H9 (cell line): ENCODE data around the gene TLE6. TPM values are rescaled to one million over a fixed set of nuclear protein-coding genes. Genes with fewer than 3 reads are reported as not detected.

ENCODE experiments used
- DNase-seq: peaks from one replicate; pipeline ENCODE4 v3.0.0-alpha.2; 2017
- H2AFZ ChIP-seq: one replicate; pipeline ENCODE4 v1.6.1; 2013; ENCODE audit warnings: mild to moderate bottlenecking, low read length, control low read depth, moderate library complexity
- H2AK5ac ChIP-seq: 2 replicates; pipeline ENCODE4 v1.6.1; 2013; ENCODE audit warnings: low read length, control low read depth, mixed read lengths; ENCODE audit not compliant: insufficient read length
- H2BK120ac ChIP-seq: one replicate; pipeline ENCODE4 v1.6.1; 2013; ENCODE audit warnings: low read depth, mild to moderate bottlenecking, low read length, control low read depth, inconsistent platforms; ENCODE audit not compliant: poor library complexity, severe bottlenecking
- H2BK12ac ChIP-seq: 2 replicates; pipeline ENCODE4 v1.6.1; 2013; ENCODE audit warnings: low read length, control low read depth, mixed read lengths, low read depth; ENCODE audit not compliant: insufficient read length
- H2BK15ac ChIP-seq: 2 replicates; pipeline ENCODE4 v1.6.1; 2013; ENCODE audit warnings: low read depth, low read length, control low read depth
- H2BK20ac ChIP-seq: one replicate; pipeline ENCODE4 v1.6.1; 2013; ENCODE audit warnings: low read depth, mild to moderate bottlenecking, low read length, control low read depth, inconsistent platforms; ENCODE audit not compliant: poor library complexity, severe bottlenecking
- H2BK5ac ChIP-seq: 2 replicates; pipeline ENCODE4 v1.6.1; 2013; ENCODE audit warnings: low read length, control low read depth, mixed read lengths; ENCODE audit not compliant: insufficient read length
- H3K14ac ChIP-seq: 2 replicates; pipeline ENCODE4 v1.6.1; 2013; ENCODE audit warnings: low read length, control low read depth; ENCODE audit not compliant: insufficient read depth
- H3K18ac ChIP-seq: 2 replicates; pipeline ENCODE4 v1.6.1; 2013; ENCODE audit warnings: low read depth, mild to moderate bottlenecking, mixed read lengths, low read length, control low read depth; ENCODE audit not compliant: insufficient read length
- H3K23ac ChIP-seq: 2 replicates; pipeline ENCODE4 v1.6.1; 2013; ENCODE audit warnings: low read length, control low read depth, mixed read lengths, low read depth; ENCODE audit not compliant: insufficient read length
- H3K23me2 ChIP-seq: 2 replicates; pipeline ENCODE4 v1.6.1; 2013; ENCODE audit warnings: low read depth, mild to moderate bottlenecking, mixed read lengths, low read length, control low read depth; ENCODE audit not compliant: insufficient read length, poor library complexity, severe bottlenecking
- H3K27ac ChIP-seq: 2 replicates; pipeline ENCODE4 v1.5.1; 2013; ENCODE audit warnings: low read length, control low read depth, mixed read lengths, low read depth; ENCODE audit not compliant: insufficient read length
- H3K27me3 ChIP-seq: 2 replicates; pipeline ENCODE4 v1.6.1; 2013; ENCODE audit warnings: low read length, control low read depth, inconsistent platforms; ENCODE audit not compliant: insufficient read depth
- H3K4ac ChIP-seq: 2 replicates; pipeline ENCODE4 v1.6.1; 2013; ENCODE audit warnings: low read depth, mild to moderate bottlenecking, control low read depth, inconsistent platforms, low read length, moderate library complexity
- H3K4me1 ChIP-seq: 2 replicates; pipeline ENCODE4 v1.6.1; 2013; ENCODE audit warnings: low read length, control low read depth, inconsistent platforms; ENCODE audit not compliant: insufficient read depth
- H3K4me2 ChIP-seq: 2 replicates; pipeline ENCODE4 v1.6.1; 2013; ENCODE audit warnings: low read length, control low read depth, mixed read lengths; ENCODE audit not compliant: insufficient read length, insufficient read depth
- H3K56ac ChIP-seq: 2 replicates; pipeline ENCODE4 v1.6.1; 2013; ENCODE audit warnings: low read depth, mild to moderate bottlenecking, mixed read lengths, low read length, control low read depth; ENCODE audit not compliant: insufficient read length
- H3K79me1 ChIP-seq: 2 replicates; pipeline ENCODE4 v1.6.1; 2013; ENCODE audit warnings: low read depth, mild to moderate bottlenecking, moderate library complexity, low read length, control low read depth, inconsistent platforms; ENCODE audit not compliant: insufficient read depth, poor library complexity, severe bottlenecking
- H3K79me2 ChIP-seq: 2 replicates; pipeline ENCODE4 v1.6.1; 2013; ENCODE audit warnings: low read length, control low read depth, inconsistent platforms; ENCODE audit not compliant: insufficient read depth
- H3K9ac ChIP-seq: 2 replicates; pipeline ENCODE4 v1.6.1; 2013; ENCODE audit warnings: low read length, control low read depth, mixed read lengths; ENCODE audit not compliant: insufficient read length; ENCODE audit errors: extremely low read depth
- H3K9me3 ChIP-seq: one replicate; pipeline ENCODE4 v1.6.1; 2013; ENCODE audit warnings: low read depth, low read length, inconsistent platforms; ENCODE audit not compliant: control insufficient read depth
- H3T11ph ChIP-seq: one replicate; pipeline ENCODE4 v1.6.1; 2013; ENCODE audit warnings: mild to moderate bottlenecking, low read length, control low read depth, inconsistent platforms
- H4K20me1 ChIP-seq: one replicate; pipeline ENCODE4 v1.6.1; 2013; ENCODE audit not compliant: control insufficient read depth, insufficient read length, insufficient read depth
- H4K5ac ChIP-seq: 2 replicates; pipeline ENCODE4 v1.6.1; 2013; ENCODE audit warnings: low read depth, mild to moderate bottlenecking, mixed read lengths, low read length, control low read depth; ENCODE audit not compliant: insufficient read length
- H4K8ac ChIP-seq: replicated peaks from 2 replicates; pipeline ENCODE4 v1.6.1; 2013; ENCODE audit warnings: low read length, control low read depth, mixed read lengths, low read depth; ENCODE audit not compliant: insufficient read length
- H4K91ac ChIP-seq: 2 replicates; pipeline ENCODE4 v1.6.1; 2013; ENCODE audit warnings: low read depth, mild to moderate bottlenecking, moderate library complexity, mixed read lengths, low read length, control low read depth; ENCODE audit not compliant: insufficient read length
- H3K27ac Mint-ChIP-seq, 3 experiments: 2 replicates in 2 of 3; 3 replicates in 1 of 3; pipeline ENCODE4 v1.8.0; 2020 to 2021; ENCODE audit warnings: mixed read lengths in 3 of 3, mild to moderate bottlenecking in 1 of 3, moderate library complexity in 1 of 3
- H3K27me3 Mint-ChIP-seq: 2 replicates; pipeline ENCODE4 v1.8.0; 2021; ENCODE audit warnings: low read depth, mild to moderate bottlenecking, moderate library complexity, mixed read lengths
- H3K36me3 Mint-ChIP-seq, 3 experiments: 2 replicates in 2 of 3; 3 replicates in 1 of 3; pipeline ENCODE4 v1.8.0; 2020 to 2021; ENCODE audit warnings: low read depth in 3 of 3, mixed read lengths in 3 of 3; ENCODE audit not compliant: insufficient read depth in 1 of 3
- H3K4me1 Mint-ChIP-seq, 2 experiments: 2 replicates each; pipeline ENCODE4 v1.8.0; 2020; ENCODE audit warnings: mixed read lengths in 2 of 2
- H3K4me3 Mint-ChIP-seq, 2 experiments: 2 replicates in 1 of 2; 3 replicates in 1 of 2; pipeline ENCODE4 v1.8.0; 2020 to 2021; ENCODE audit warnings: mild to moderate bottlenecking in 2 of 2, mixed read lengths in 2 of 2, moderate library complexity in 1 of 2
- H3K9me3 Mint-ChIP-seq, 2 experiments: 2 replicates in 1 of 2; 3 replicates in 1 of 2; pipeline ENCODE4 v1.8.0; 2020; ENCODE audit warnings: mild to moderate bottlenecking in 2 of 2, mixed read lengths in 2 of 2, moderate library complexity in 1 of 2
- WGBS: extraction: QIAGEN DNeasy Blood & Tissue Kit; methylation state at CpG from one replicate; pipeline ENCODE4 v1.1.7; 2013; ENCODE audit warnings: missing lambda C conversion rate, low lambda C conversion rate, mixed read lengths; ENCODE audit not compliant: insufficient read length; ENCODE audit errors: extremely low coverage; 5-methylcytosine and 5-hydroxymethylcytosine counted together
- total RNA-seq: library from RNA; stranded (reverse); gene quantifications from 2 replicates; pipeline ENCODE4 v1.2.1, GENCODE V29; 2021
- TF ChIP-seq, protein P1 (sequence below): fragments of 200-600 bp; sonication (generic); conservative IDR thresholded peaks from 3 replicates; pipeline ENCODE4 v1.8.0; 2021; ENCODE audit warnings: antibody characterized with exemption, mild to moderate bottlenecking

The TLE6 gene
- total RNA-seq, 1 experiment from 2014 or later = 1.7 TPM

DNA sequence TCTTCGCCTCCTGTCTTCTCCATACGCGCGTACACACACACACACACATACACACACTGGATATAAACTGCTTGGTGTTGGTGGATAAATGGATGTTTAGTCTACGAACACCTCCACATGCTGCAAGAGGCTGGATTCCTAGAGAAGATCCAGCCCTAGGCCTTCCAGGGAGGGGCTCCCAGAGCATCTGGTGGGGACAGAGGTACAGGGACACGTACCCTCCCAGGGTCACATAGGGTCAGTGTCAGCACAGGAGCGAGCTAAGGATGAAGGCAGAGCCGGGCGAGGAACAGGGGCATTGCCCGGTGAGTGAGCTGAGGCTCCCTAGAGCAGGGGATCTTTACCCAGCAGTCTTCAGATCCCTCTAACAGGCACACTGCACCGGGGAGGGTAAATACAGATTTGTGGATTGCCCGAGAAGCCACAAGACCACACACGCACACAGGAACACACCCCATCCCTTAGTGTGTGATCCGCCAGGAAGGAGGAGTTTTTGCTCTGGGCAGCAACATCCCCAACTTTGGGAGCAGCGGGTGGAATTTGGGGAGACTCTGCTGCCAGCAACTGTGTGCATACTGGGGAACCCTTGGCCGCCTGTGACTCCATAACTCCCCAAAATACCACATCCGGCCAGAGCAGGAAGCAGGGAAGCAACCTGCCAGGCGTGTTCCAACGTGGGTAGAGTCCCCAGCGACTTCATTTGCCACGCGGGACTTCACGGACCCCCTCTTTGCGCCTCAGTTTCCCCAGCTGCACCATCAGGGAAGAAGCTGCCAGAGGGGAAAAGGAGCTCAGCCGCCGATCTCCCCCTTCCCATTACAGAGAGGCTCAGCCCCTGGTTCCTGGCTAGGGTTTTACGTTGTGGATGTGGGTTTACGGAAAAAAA is 57.5 kb downstream of the TLE6 start:
- Mint-ChIP-seq H3K4me3 (peak overlapping the region; percentile 73 to 89), H3K9me3 (peaks cover 0 to 7% of the 10 kb centered on the region in 2 experiments; a peak in 2 of 5 replicates), H3K27me3 (peaks cover 90% of the 10 kb centered on the region), H3K36me3 (no peaks in the 10 kb centered on the region), H3K27ac (peak overlapping the region; percentile 86 to 94 (median 90); a peak in 5 of 7 replicates), H3K4me1 (peaks cover 20 to 34% of the 10 kb centered on the region in 2 experiments)
- Histone ChIP-seq H3K4me1 (peaks cover 2% of the 10 kb centered on the region; the same call in 1 of the 2 replicates), H3K27ac (no peak overlapping the region), H3K9ac (peak overlapping the region; percentile 50), H3K56ac (no peak overlapping the region), H2AK5ac (no peak overlapping the region), H2BK20ac (no peak overlapping the region), H4K20me1 (no peaks in the 10 kb centered on the region), H4K8ac (no peak overlapping the region), H3K23me2 (peaks cover 11% of the 10 kb centered on the region), H3K23ac (no peak overlapping the region), H2BK5ac (no peak overlapping the region), H4K5ac (no peak overlapping the region), H3K27me3 (no peaks in the 10 kb centered on the region; the same call in 1 of the 2 replicates), H3K14ac (peak overlapping the region; percentile 43), H2BK12ac (no peak overlapping the region), H3K4me2 (peak overlapping the region; percentile 68), H2BK120ac (no peak overlapping the region), H2BK15ac (no peak overlapping the region), H3K79me2 (no peaks in the 10 kb centered on the region), H2AFZ (no peak overlapping the region), H3K4ac (no peak overlapping the region), H3K79me1 (no peaks in the 10 kb centered on the region), H4K91ac (no peak overlapping the region), H3T11ph (no peak overlapping the region), H3K18ac (peak overlapping the region; percentile 53), H3K9me3 (no peaks in the 10 kb centered on the region)
- DNase-seq = no peak
- TF ChIP-seq, protein P1, sequence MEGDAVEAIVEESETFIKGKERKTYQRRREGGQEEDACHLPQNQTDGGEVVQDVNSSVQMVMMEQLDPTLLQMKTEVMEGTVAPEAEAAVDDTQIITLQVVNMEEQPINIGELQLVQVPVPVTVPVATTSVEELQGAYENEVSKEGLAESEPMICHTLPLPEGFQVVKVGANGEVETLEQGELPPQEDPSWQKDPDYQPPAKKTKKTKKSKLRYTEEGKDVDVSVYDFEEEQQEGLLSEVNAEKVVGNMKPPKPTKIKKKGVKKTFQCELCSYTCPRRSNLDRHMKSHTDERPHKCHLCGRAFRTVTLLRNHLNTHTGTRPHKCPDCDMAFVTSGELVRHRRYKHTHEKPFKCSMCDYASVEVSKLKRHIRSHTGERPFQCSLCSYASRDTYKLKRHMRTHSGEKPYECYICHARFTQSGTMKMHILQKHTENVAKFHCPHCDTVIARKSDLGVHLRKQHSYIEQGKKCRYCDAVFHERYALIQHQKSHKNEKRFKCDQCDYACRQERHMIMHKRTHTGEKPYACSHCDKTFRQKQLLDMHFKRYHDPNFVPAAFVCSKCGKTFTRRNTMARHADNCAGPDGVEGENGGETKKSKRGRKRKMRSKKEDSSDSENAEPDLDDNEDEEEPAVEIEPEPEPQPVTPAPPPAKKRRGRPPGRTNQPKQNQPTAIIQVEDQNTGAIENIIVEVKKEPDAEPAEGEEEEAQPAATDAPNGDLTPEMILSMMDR = no peak
- WGBS = no CpG with 5 or more reads among the region's 28 CpGs
